H9 (cell line): ENCODE measurements around the gene INSYN2B. TPM values are rescaled to one million over a fixed set of nuclear protein-coding genes. Genes with fewer than 3 reads are reported as not detected.
A peak's percentile ranks its signal among the peaks of the same experiment; 100 is the strongest.

Experiments used
- DNase-seq: peaks from one replicate; pipeline ENCODE4 v3.0.0-alpha.2; 2017
- H2AFZ ChIP-seq: one replicate; pipeline ENCODE4 v1.6.1; 2013; ENCODE audit warnings: mild to moderate bottlenecking, low read length, control low read depth, moderate library complexity
- H2AK5ac ChIP-seq: 2 replicates; pipeline ENCODE4 v1.6.1; 2013; ENCODE audit warnings: low read length, control low read depth, mixed read lengths; ENCODE audit not compliant: insufficient read length
- H2BK120ac ChIP-seq: one replicate; pipeline ENCODE4 v1.6.1; 2013; ENCODE audit warnings: low read depth, mild to moderate bottlenecking, low read length, control low read depth, inconsistent platforms; ENCODE audit not compliant: poor library complexity, severe bottlenecking
- H2BK12ac ChIP-seq: 2 replicates; pipeline ENCODE4 v1.6.1; 2013; ENCODE audit warnings: low read length, control low read depth, mixed read lengths, low read depth; ENCODE audit not compliant: insufficient read length
- H2BK15ac ChIP-seq: 2 replicates; pipeline ENCODE4 v1.6.1; 2013; ENCODE audit warnings: low read depth, low read length, control low read depth
- H2BK20ac ChIP-seq: one replicate; pipeline ENCODE4 v1.6.1; 2013; ENCODE audit warnings: low read depth, mild to moderate bottlenecking, low read length, control low read depth, inconsistent platforms; ENCODE audit not compliant: poor library complexity, severe bottlenecking
- H2BK5ac ChIP-seq: 2 replicates; pipeline ENCODE4 v1.6.1; 2013; ENCODE audit warnings: low read length, control low read depth, mixed read lengths; ENCODE audit not compliant: insufficient read length
- H3K14ac ChIP-seq: 2 replicates; pipeline ENCODE4 v1.6.1; 2013; ENCODE audit warnings: low read length, control low read depth; ENCODE audit not compliant: insufficient read depth
- H3K18ac ChIP-seq: 2 replicates; pipeline ENCODE4 v1.6.1; 2013; ENCODE audit warnings: low read depth, mild to moderate bottlenecking, mixed read lengths, low read length, control low read depth; ENCODE audit not compliant: insufficient read length
- H3K23ac ChIP-seq: 2 replicates; pipeline ENCODE4 v1.6.1; 2013; ENCODE audit warnings: low read length, control low read depth, mixed read lengths, low read depth; ENCODE audit not compliant: insufficient read length
- H3K23me2 ChIP-seq: 2 replicates; pipeline ENCODE4 v1.6.1; 2013; ENCODE audit warnings: low read depth, mild to moderate bottlenecking, mixed read lengths, low read length, control low read depth; ENCODE audit not compliant: insufficient read length, poor library complexity, severe bottlenecking
- H3K27ac ChIP-seq: 2 replicates; pipeline ENCODE4 v1.5.1; 2013; ENCODE audit warnings: low read length, control low read depth, mixed read lengths, low read depth; ENCODE audit not compliant: insufficient read length
- H3K27me3 ChIP-seq: 2 replicates; pipeline ENCODE4 v1.6.1; 2013; ENCODE audit warnings: low read length, control low read depth, inconsistent platforms; ENCODE audit not compliant: insufficient read depth
- H3K4ac ChIP-seq: 2 replicates; pipeline ENCODE4 v1.6.1; 2013; ENCODE audit warnings: low read depth, mild to moderate bottlenecking, control low read depth, inconsistent platforms, low read length, moderate library complexity
- H3K4me1 ChIP-seq: 2 replicates; pipeline ENCODE4 v1.6.1; 2013; ENCODE audit warnings: low read length, control low read depth, inconsistent platforms; ENCODE audit not compliant: insufficient read depth
- H3K4me2 ChIP-seq: 2 replicates; pipeline ENCODE4 v1.6.1; 2013; ENCODE audit warnings: low read length, control low read depth, mixed read lengths; ENCODE audit not compliant: insufficient read length, insufficient read depth
- H3K56ac ChIP-seq: 2 replicates; pipeline ENCODE4 v1.6.1; 2013; ENCODE audit warnings: low read depth, mild to moderate bottlenecking, mixed read lengths, low read length, control low read depth; ENCODE audit not compliant: insufficient read length
- H3K79me1 ChIP-seq: 2 replicates; pipeline ENCODE4 v1.6.1; 2013; ENCODE audit warnings: low read depth, mild to moderate bottlenecking, moderate library complexity, low read length, control low read depth, inconsistent platforms; ENCODE audit not compliant: insufficient read depth, poor library complexity, severe bottlenecking
- H3K79me2 ChIP-seq: 2 replicates; pipeline ENCODE4 v1.6.1; 2013; ENCODE audit warnings: low read length, control low read depth, inconsistent platforms; ENCODE audit not compliant: insufficient read depth
- H3K9ac ChIP-seq: 2 replicates; pipeline ENCODE4 v1.6.1; 2013; ENCODE audit warnings: low read length, control low read depth, mixed read lengths; ENCODE audit not compliant: insufficient read length; ENCODE audit errors: extremely low read depth
- H3K9me3 ChIP-seq: one replicate; pipeline ENCODE4 v1.6.1; 2013; ENCODE audit warnings: low read depth, low read length, inconsistent platforms; ENCODE audit not compliant: control insufficient read depth
- H3T11ph ChIP-seq: one replicate; pipeline ENCODE4 v1.6.1; 2013; ENCODE audit warnings: mild to moderate bottlenecking, low read length, control low read depth, inconsistent platforms
- H4K20me1 ChIP-seq: one replicate; pipeline ENCODE4 v1.6.1; 2013; ENCODE audit not compliant: control insufficient read depth, insufficient read length, insufficient read depth
- H4K5ac ChIP-seq: 2 replicates; pipeline ENCODE4 v1.6.1; 2013; ENCODE audit warnings: low read depth, mild to moderate bottlenecking, mixed read lengths, low read length, control low read depth; ENCODE audit not compliant: insufficient read length
- H4K8ac ChIP-seq: replicated peaks from 2 replicates; pipeline ENCODE4 v1.6.1; 2013; ENCODE audit warnings: low read length, control low read depth, mixed read lengths, low read depth; ENCODE audit not compliant: insufficient read length
- H4K91ac ChIP-seq: 2 replicates; pipeline ENCODE4 v1.6.1; 2013; ENCODE audit warnings: low read depth, mild to moderate bottlenecking, moderate library complexity, mixed read lengths, low read length, control low read depth; ENCODE audit not compliant: insufficient read length
- H3K27ac Mint-ChIP-seq, 3 experiments: 2 replicates in 2 of 3; 3 replicates in 1 of 3; pipeline ENCODE4 v1.8.0; 2020 to 2021; ENCODE audit warnings: mixed read lengths in 3 of 3, mild to moderate bottlenecking in 1 of 3, moderate library complexity in 1 of 3
- H3K27me3 Mint-ChIP-seq: 2 replicates; pipeline ENCODE4 v1.8.0; 2021; ENCODE audit warnings: low read depth, mild to moderate bottlenecking, moderate library complexity, mixed read lengths
- H3K36me3 Mint-ChIP-seq, 3 experiments: 2 replicates in 2 of 3; 3 replicates in 1 of 3; pipeline ENCODE4 v1.8.0; 2020 to 2021; ENCODE audit warnings: low read depth in 3 of 3, mixed read lengths in 3 of 3; ENCODE audit not compliant: insufficient read depth in 1 of 3
- H3K4me1 Mint-ChIP-seq, 2 experiments: 2 replicates each; pipeline ENCODE4 v1.8.0; 2020; ENCODE audit warnings: mixed read lengths in 2 of 2
- H3K4me3 Mint-ChIP-seq, 2 experiments: 2 replicates in 1 of 2; 3 replicates in 1 of 2; pipeline ENCODE4 v1.8.0; 2020 to 2021; ENCODE audit warnings: mild to moderate bottlenecking in 2 of 2, mixed read lengths in 2 of 2, moderate library complexity in 1 of 2
- H3K9me3 Mint-ChIP-seq, 2 experiments: 2 replicates in 1 of 2; 3 replicates in 1 of 2; pipeline ENCODE4 v1.8.0; 2020; ENCODE audit warnings: mild to moderate bottlenecking in 2 of 2, mixed read lengths in 2 of 2, moderate library complexity in 1 of 2
- WGBS: extraction: QIAGEN DNeasy Blood & Tissue Kit; methylation state at CpG from one replicate; pipeline ENCODE4 v1.1.7; 2013; ENCODE audit warnings: missing lambda C conversion rate, low lambda C conversion rate, mixed read lengths; ENCODE audit not compliant: insufficient read length; ENCODE audit errors: extremely low coverage; 5-methylcytosine and 5-hydroxymethylcytosine counted together
- total RNA-seq: library from RNA; stranded (reverse); gene quantifications from 2 replicates; pipeline ENCODE4 v1.2.1, GENCODE V29; 2021
- TF ChIP-seq, protein P1 (sequence below): fragments of 200-600 bp; sonication (generic); conservative IDR thresholded peaks from 3 replicates; pipeline ENCODE4 v1.8.0; 2021; ENCODE audit warnings: antibody characterized with exemption, mild to moderate bottlenecking

The INSYN2B gene
- total RNA-seq, 1 experiment from 2014 or later, result not detected

DNA sequence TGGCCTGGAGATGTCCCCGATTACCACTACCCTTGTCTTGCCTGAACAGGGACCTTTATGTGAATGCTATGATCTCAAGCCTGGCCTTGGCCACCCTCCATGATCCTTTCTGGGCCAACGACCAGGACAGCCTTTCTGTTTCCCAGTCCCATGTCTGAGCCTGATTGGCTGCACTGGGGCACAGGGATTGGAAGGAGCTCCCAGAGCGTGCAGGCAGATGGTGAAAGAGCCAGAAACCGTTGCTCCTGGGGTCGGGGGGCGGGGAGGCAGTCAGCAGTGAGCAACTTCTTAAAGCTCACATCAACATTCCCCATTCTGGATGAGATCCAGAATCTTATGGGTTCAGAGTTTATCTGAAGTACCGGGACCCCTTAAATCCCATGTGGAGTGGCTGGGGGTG, 84.4 kb downstream of the INSYN2B start:
- no peak overlapping the region for H3K4me2 ChIP-seq
- no peak overlapping the region for H3K27ac ChIP-seq
- no peaks in the 10 kb centered on the region for H3K79me2 ChIP-seq
- H2AFZ ChIP-seq, result no peak overlapping the region
- H3T11ph ChIP-seq, result no peak overlapping the region
- no CpG with 5 or more reads among the region's 7 CpGs for WGBS
- no peak overlapping the region for H2BK15ac ChIP-seq
- H3K27me3 ChIP-seq, result no peaks in the 10 kb centered on the region
- no peak overlapping the region for H2AK5ac ChIP-seq
- no peak overlapping the region for H2BK5ac ChIP-seq
- H3K14ac ChIP-seq, result no peak overlapping the region
- peaks cover 5 to 8% of the 10 kb centered on the region in 2 experiments; a peak in 1 of 4 replicates for H3K4me1 Mint-ChIP-seq
- H3K9ac ChIP-seq, result no peak overlapping the region
- H4K91ac ChIP-seq, result no peak overlapping the region
- H4K5ac ChIP-seq, result no peak overlapping the region
- no peak overlapping the region for H3K56ac ChIP-seq
- no peak for DNase-seq
- TF ChIP-seq, protein P1, sequence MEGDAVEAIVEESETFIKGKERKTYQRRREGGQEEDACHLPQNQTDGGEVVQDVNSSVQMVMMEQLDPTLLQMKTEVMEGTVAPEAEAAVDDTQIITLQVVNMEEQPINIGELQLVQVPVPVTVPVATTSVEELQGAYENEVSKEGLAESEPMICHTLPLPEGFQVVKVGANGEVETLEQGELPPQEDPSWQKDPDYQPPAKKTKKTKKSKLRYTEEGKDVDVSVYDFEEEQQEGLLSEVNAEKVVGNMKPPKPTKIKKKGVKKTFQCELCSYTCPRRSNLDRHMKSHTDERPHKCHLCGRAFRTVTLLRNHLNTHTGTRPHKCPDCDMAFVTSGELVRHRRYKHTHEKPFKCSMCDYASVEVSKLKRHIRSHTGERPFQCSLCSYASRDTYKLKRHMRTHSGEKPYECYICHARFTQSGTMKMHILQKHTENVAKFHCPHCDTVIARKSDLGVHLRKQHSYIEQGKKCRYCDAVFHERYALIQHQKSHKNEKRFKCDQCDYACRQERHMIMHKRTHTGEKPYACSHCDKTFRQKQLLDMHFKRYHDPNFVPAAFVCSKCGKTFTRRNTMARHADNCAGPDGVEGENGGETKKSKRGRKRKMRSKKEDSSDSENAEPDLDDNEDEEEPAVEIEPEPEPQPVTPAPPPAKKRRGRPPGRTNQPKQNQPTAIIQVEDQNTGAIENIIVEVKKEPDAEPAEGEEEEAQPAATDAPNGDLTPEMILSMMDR, result no peak
- H3K18ac ChIP-seq, result no peak overlapping the region
- H2BK120ac ChIP-seq, result no peak overlapping the region
- H2BK20ac ChIP-seq, result no peak overlapping the region
- H3K79me1 ChIP-seq, result no peaks in the 10 kb centered on the region
- H3K23me2 ChIP-seq, result no peaks in the 10 kb centered on the region
- no peaks in the 10 kb centered on the region; a peak in 1 of 5 replicates for H3K9me3 Mint-ChIP-seq
- no peak overlapping the region for H3K4me3 Mint-ChIP-seq
- H3K4me1 ChIP-seq, result no peaks in the 10 kb centered on the region
- no peak overlapping the region for H3K4ac ChIP-seq
- peak overlapping the region in 1 of 3 experiments; percentile 2; a peak in 1 of 7 replicates for H3K27ac Mint-ChIP-seq
- no peaks in the 10 kb centered on the region for H3K9me3 ChIP-seq
- H2BK12ac ChIP-seq, result no peak overlapping the region
- H4K20me1 ChIP-seq, result no peaks in the 10 kb centered on the region
- H3K27me3 Mint-ChIP-seq, result no peaks in the 10 kb centered on the region; the same call in 1 of the 2 replicates
- H3K23ac ChIP-seq, result no peak overlapping the region
- no peaks in the 10 kb centered on the region for H3K36me3 Mint-ChIP-seq
- no peak overlapping the region for H4K8ac ChIP-seq
